Colon (tissue), 2 donors: ENCODE measurements around the gene OR2V1.
"Not testable (repeated sequence)": the region's sequence is repeated elsewhere in the genome, so short reads cannot be mapped to it uniquely, and the experiment has no call there.

ENCODE experiments used
- FAIRE-seq: peaks from 2 replicates; lab custom pipeline; 2012; peaks lifted over from hg19 to GRCh38; lab: Jason Lieb, UNC
- donor health status: control.
- donor health status: control.

Gene OR2V1

GRCh38 chr5:181127907-181128626 lies 2.9 kb downstream of the OR2V1 start:
- FAIRE-seq: no peak

GRCh38 chr5:181127456-181127855 lies 3.5 kb downstream of the OR2V1 start:
- no peak for FAIRE-seq

- FAIRE-seq: no peak
Measured at GRCh38 chr5:181126841-181127240, 4.1 kb downstream of the OR2V1 start.

- no peak for FAIRE-seq
Measured at GRCh38 chr5:181124526-181124925, 6.4 kb downstream of the OR2V1 start.

GRCh38 chr5:181121675-181122561 lies 9.1 kb downstream of the OR2V1 start:
- no peak for FAIRE-seq

GRCh38 chr5:181120761-181121160 lies 10.2 kb downstream of the OR2V1 start:
- no peak for FAIRE-seq

- FAIRE-seq: no peak
Measured at GRCh38 chr5:181120306-181120705, 10.7 kb downstream of the OR2V1 start.

- no peak for FAIRE-seq
Measured at GRCh38 chr5:181119105-181119504, 11.9 kb downstream of the OR2V1 start.

- FAIRE-seq: no peak
Measured at GRCh38 chr5:181118369-181118768, 12.6 kb downstream of the OR2V1 start.

GRCh38 chr5:181114844-181115778 lies 15.9 kb downstream of the OR2V1 start:
- no peak for FAIRE-seq

GRCh38 chr5:181114284-181114843 lies 16.6 kb downstream of the OR2V1 start:
- no peak for FAIRE-seq

GRCh38 chr5:181113572-181113971 lies 17.4 kb downstream of the OR2V1 start:
- not testable (repeated sequence) for FAIRE-seq

GRCh38 chr5:181112476-181112875 lies 18.5 kb downstream of the OR2V1 start:
- FAIRE-seq: no peak

- no peak for FAIRE-seq
Measured at GRCh38 chr5:181111010-181111409, 20.0 kb downstream of the OR2V1 start.

- FAIRE-seq: no peak
Measured at GRCh38 chr5:181109489-181110013, 21.4 kb downstream of the OR2V1 start.

GRCh38 chr5:181108578-181109165 lies 22.3 kb downstream of the OR2V1 start:
- no peak for FAIRE-seq

- FAIRE-seq: no peak
Measured at GRCh38 chr5:181107699-181108098, 23.3 kb downstream of the OR2V1 start.

- no peak for FAIRE-seq
Measured at GRCh38 chr5:181105391-181106025, 25.5 kb downstream of the OR2V1 start.

GRCh38 chr5:181104606-181105390 lies 26.2 kb downstream of the OR2V1 start:
- not testable (repeated sequence) for FAIRE-seq

GRCh38 chr5:181104259-181104568 lies 26.8 kb downstream of the OR2V1 start:
- not testable (repeated sequence) for FAIRE-seq
